Ovary (tissue), 9 donors: Measurements from ENCODE around the gene BANK1. TPM values are rescaled to one million over a fixed set of nuclear protein-coding genes. Genes with fewer than 3 reads are reported as not detected.

Experiments
- DNase-seq, 5 donors: peaks; one replicate each; pipeline ENCODE4 v3.0.0-alpha.2; 2019 to 2020
- H3K27ac ChIP-seq, 2 donors: fragments of 200-600 bp; one replicate each; pipeline versions ENCODE4 v1.5.1 to v1.8.0; 2019 to 2022
- H3K27me3 ChIP-seq: fragments of 200-600 bp; one replicate; pipeline ENCODE4 v1.8.0; 2022
- H3K36me3 ChIP-seq: fragments of 200-600 bp; sonication (generic); one replicate; pipeline ENCODE4 v1.5.1; 2019
- H3K4me1 ChIP-seq: one replicate; pipeline ENCODE4 v1.8.1; 2013; ENCODE audit warnings: mild to moderate bottlenecking, moderate library complexity; ENCODE audit not compliant: insufficient read depth
- H3K4me3 ChIP-seq: fragments of 200-600 bp; sonication (generic); one replicate; pipeline ENCODE4 v1.5.1; 2017
- H3K9me3 ChIP-seq, 2 donors: fragments of 200-600 bp in 1 of 2; sonication (generic) in 1 of 2; one replicate each; pipeline versions ENCODE4 v1.5.1 to v1.8.1; 2013 to 2019; ENCODE audit warnings: mild to moderate bottlenecking in 1 of 2, moderate library complexity in 1 of 2
- CTCF ChIP-seq, 3 donors: fragments of 450-650 bp in 2 of 3; fragments of 200-600 bp in 1 of 3; IDR thresholded peaks; one replicate each; pipeline versions ENCODE4 v1.5.1 to v1.8.0; 2016 to 2022; ENCODE audit warnings: antibody characterized with exemption in 3 of 3, mild to moderate bottlenecking in 1 of 3
- EP300 ChIP-seq: sonication (generic); formaldehyde crosslinking; IDR thresholded peaks from one replicate; pipeline ENCODE4 v1.6.1; 2017; ENCODE audit warnings: antibody characterized with exemption
- POLR2A ChIP-seq: fragments of 450-650 bp; IDR thresholded peaks from one replicate; pipeline ENCODE4 v1.6.1; 2017; ENCODE audit warnings: antibody characterized with exemption, mild to moderate bottlenecking, moderate library complexity
- WGBS, 3 donors: extraction: QIAGEN DNeasy Blood & Tissue Kit in 1 of 3; methylation state at CpG; one replicate each; pipeline versions ENCODE4 v1.1.5 to v1.1.7; 2013 to 2017; 5-methylcytosine and 5-hydroxymethylcytosine counted together
- intact Hi-C, 4 donors: fragments of 100-400 bp; cut with DNase I; formaldehyde crosslinking; loops; one replicate each; pipeline versions ENCODE4 v1.11.0 to v1.15.1; 2022 to 2023
- polyA plus RNA-seq, 2 donors: library from polyadenylated mRNA; stranded (reverse); fragments of 200-250 nt in 1 of 2; fragments of 350-450 nt in 1 of 2; fragmentation: Illumina TruSeq in 1 of 2; extraction: RNeasy Lipid Tissue Mini Kit (QIAGEN cat#74804) in 1 of 2; gene quantifications; one replicate each; pipeline ENCODE4 v1.2.3, GENCODE V29; 2013 to 2014
- total RNA-seq, 7 donors: library from RNA; depleted of rRNA in 2 of 7; stranded (reverse); fragments of >200 nt in 2 of 7; fragmentation: NEBNext Ultra II Directional in 3 of 7; extraction: Animal tissue kit (Norgen Biotek cat#: 25700) in 3 of 7; gene quantifications; one replicate each; pipeline versions ENCODE4 v1.1.0 to v1.2.4, GENCODE V29; 2016 to 2023
- donor health status: DM: no; HTN: no; CAD: no; lungs with moderate emphysema.
- donor health status: DM: no; HTN: no; CAD: no.
- donor health status: Bipolar disorder and iron deficiency.
- donor health status: DM: yes; HTN: yes; CAD: no.
- donor health status: DM: no; HTN: no; CAD: no.
- donor health status: DM: yes; HTN: yes; CAD: no.

BANK1 gene
- total and polyA plus RNA-seq, 9 donors: 0.10 to 3.7 (median 0.36) TPM

- TF ChIP-seq CTCF (IDR thresholded peaks at IDR 0.05) (no peak), EP300 (no peak), POLR2A (no peak)
- H3K4me3 ChIP-seq: no peak overlapping the region
- no peaks in the 10 kb centered on the region for H3K36me3 ChIP-seq
- no peaks in the 10 kb centered on the region for H3K27me3 ChIP-seq
- intact Hi-C loops: no loop called here
- H3K9me3 ChIP-seq: no peaks in the 10 kb centered on the region
- WGBS, 3 donors: 81 to 86% (median 85%) methylated on average over 2 of the region's 2 CpGs
- DNase-seq: no peak
- H3K27ac ChIP-seq: no peak overlapping the region
- H3K4me1 ChIP-seq: no peaks in the 10 kb centered on the region
Observed at GRCh38 chr4:101856149-101856548, 65.6 kb downstream of the BANK1 start.

- DNase-seq: no peak
- Histone ChIP-seq H3K27me3 (no peaks in the 10 kb centered on the region), H3K36me3 (no peaks in the 10 kb centered on the region), H3K9me3 (no peaks in the 10 kb centered on the region), H3K4me3 (no peak overlapping the region), H3K4me1 (no peaks in the 10 kb centered on the region), H3K27ac (no peak overlapping the region)
- TF ChIP-seq EP300 (no peak), POLR2A (no peak), CTCF (IDR thresholded peaks at IDR 0.05) (no peak)
- intact Hi-C loops: no loop called here
- WGBS, 3 donors: 89 to 97% (median 96%) methylated on average over 2 of the region's 2 CpGs
Observed at GRCh38 chr4:101857176-101857575, 66.6 kb downstream of the BANK1 start.

- 83 to 89% (median 88%) methylated on average over 4 of the region's 4 CpGs for WGBS, 3 donors
- no peak for DNase-seq
- Histone ChIP-seq H3K9me3 (no peaks in the 10 kb centered on the region), H3K27me3 (no peaks in the 10 kb centered on the region), H3K27ac (no peak overlapping the region), H3K4me1 (no peaks in the 10 kb centered on the region), H3K4me3 (no peak overlapping the region), H3K36me3 (no peaks in the 10 kb centered on the region)
- no peak for TF ChIP-seq CTCF (IDR thresholded peaks at IDR 0.05)
- no peak for TF ChIP-seq POLR2A
- TF ChIP-seq EP300: no peak
- intact Hi-C loops: no loop called here
Observed at GRCh38 chr4:101858641-101859040, 68.1 kb downstream of the BANK1 start.

- DNase-seq: no peak
- no peak for TF ChIP-seq EP300
- TF ChIP-seq CTCF (IDR thresholded peaks at IDR 0.05): no peak
- TF ChIP-seq POLR2A: no peak
- WGBS, 3 donors: 87 to 94% (median 88%) methylated on average over 2 of the region's 2 CpGs
Observed at GRCh38 chr4:101862595-101862994, 72.1 kb downstream of the BANK1 start.

GRCh38 chr4:101864660-101865059, 74.1 kb downstream of the BANK1 start:
- DNase-seq: no peak
- intact Hi-C loops: no loop called here
- H3K4me1 ChIP-seq: no peaks in the 10 kb centered on the region
- no peaks in the 10 kb centered on the region for H3K27me3 ChIP-seq
- no peak for TF ChIP-seq EP300
- TF ChIP-seq POLR2A: no peak
- no peak for TF ChIP-seq CTCF (IDR thresholded peaks at IDR 0.05)
- H3K36me3 ChIP-seq: no peaks in the 10 kb centered on the region
- H3K27ac ChIP-seq: no peak overlapping the region
- WGBS, 3 donors: 93 to 98% (median 96%) methylated on average over 2 of the region's 2 CpGs
- H3K4me3 ChIP-seq: no peak overlapping the region
- no peaks in the 10 kb centered on the region for H3K9me3 ChIP-seq

More at GRCh38 chr4:101862595-101862994, 72.1 kb downstream of the BANK1 start:
- intact Hi-C loops: no loop called here
- Histone ChIP-seq H3K36me3 (no peaks in the 10 kb centered on the region), H3K4me3 (no peak overlapping the region), H3K27ac (no peak overlapping the region), H3K9me3 (no peaks in the 10 kb centered on the region), H3K4me1 (no peaks in the 10 kb centered on the region), H3K27me3 (no peaks in the 10 kb centered on the region)
